GM12875 (cell line): ENCODE results near the gene SPTBN1.
A peak's percentile ranks its signal among the peaks of the same experiment; 100 is the strongest.

Experiments used
- H3K4me3 ChIP-seq: one replicate; pipeline ENCODE4 v1.5.1; 2011; ENCODE audit warnings: low read depth, low read length, control low read depth
- CTCF ChIP-seq: IDR thresholded peaks from 2 replicates; pipeline ENCODE4 v1.5.1; 2011; ENCODE audit warnings: low read depth, mild to moderate bottlenecking, control low read depth, inconsistent platforms, low read length, moderate library complexity, borderline replicate concordance; ENCODE audit not compliant: insufficient read depth

SPTBN1 gene

DNA sequence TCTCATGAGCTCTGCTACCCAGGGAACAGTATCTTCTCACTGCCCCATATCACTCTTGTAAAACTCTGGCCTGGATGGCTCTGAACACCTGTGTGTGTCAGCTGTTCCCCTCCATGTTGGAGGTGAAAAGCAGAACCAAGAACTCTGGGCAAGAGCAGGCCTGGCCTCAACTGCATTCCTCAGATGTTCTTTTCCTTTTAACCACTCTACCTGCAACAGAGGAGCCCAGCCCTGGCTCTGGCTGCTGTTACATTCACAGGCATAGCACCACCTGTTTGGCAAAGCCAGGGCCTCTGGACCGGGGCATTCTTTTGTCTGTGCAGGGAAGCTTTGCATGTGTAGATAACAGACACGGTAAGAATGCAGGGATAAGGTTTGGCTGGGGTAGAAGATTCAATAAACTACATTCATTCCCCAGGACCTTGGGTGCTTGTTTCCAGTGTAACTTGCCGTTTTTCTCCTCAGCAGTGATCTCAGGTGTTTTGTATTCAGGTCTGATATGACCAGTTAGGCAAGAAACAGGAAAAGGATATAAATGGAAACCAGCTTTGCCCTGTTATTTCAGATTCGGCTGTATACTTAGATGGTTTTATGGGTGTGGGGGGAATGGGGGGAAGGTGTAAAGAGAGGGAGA, 95.1 kb downstream of the SPTBN1 start:
- H3K4me3 ChIP-seq: no peak overlapping the region
- no peak for TF ChIP-seq CTCF

DNA sequence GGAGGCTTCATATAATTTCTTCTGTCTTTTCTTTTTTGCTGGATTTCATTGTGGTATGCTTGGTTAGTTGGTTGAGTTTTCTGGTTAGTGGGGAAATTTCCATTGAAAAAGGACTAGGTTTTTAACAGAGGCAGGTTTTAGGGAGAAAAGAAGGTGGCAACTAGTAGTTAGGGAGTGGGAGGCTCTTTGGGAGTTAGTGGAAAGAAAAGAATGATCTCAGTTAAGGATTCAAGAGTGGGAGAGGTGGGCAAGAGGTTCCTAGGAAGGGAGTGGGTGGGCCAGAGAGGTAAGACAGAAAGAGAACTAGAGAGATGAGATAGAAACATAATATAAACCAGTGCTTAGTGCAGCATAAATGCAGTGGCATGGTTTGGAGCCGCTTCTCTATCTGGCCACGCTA, 96.9 kb downstream of the SPTBN1 start:
- H3K4me3 ChIP-seq: no peak overlapping the region
- no peak for TF ChIP-seq CTCF

DNA sequence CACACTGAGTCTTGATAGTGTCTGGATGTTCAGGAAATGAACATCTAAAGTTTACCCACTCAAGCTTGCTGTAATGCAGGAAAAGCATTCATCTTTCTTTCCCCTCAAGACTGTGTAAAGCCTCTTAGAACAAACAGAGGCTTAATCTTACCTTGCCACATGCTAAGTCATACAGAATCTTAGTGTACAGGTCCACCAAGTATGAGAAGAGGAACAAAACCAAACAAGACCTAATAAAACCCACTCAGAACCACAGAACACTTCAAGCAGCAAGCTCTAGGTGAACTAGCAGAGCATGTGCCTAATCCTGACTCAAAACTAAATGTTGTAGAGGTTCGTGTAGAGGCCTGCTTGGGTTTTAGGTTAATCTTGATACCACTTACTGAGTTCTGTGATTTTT, 97.6 kb downstream of the SPTBN1 start:
- H3K4me3 ChIP-seq: no peak overlapping the region
- no peak for TF ChIP-seq CTCF

- no peak for TF ChIP-seq CTCF
- H3K4me3 ChIP-seq: no peak overlapping the region
These were observed 99.3 kb downstream of the SPTBN1 start for GRCh38 chr2:54555318-54555837.

DNA sequence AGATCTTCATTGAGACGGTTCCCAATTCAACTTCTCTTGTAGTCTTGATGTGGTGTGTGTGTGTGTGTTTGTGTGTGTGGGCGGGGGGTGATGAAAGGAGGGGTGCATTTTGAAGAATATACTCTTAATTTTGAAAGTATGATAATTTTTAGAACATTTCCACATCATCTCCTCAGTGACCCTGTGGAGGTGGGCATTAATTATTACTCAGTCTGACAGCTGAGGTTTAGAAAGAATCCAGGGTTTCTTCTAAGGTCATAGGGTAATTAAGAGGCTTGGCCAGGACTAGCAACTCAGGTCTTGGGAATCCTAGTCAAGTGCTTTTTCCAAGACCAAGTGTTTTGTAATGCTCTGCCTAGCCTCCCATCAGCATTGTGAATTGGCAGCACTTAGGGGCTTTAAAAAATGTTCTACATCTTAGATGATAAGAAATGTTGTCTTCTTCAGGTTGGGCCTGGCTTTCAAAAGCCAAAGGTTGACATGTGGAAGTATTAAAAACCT, 100.5 kb downstream of the SPTBN1 start:
- TF ChIP-seq CTCF: no peak
- H3K4me3 ChIP-seq: no peak overlapping the region

DNA sequence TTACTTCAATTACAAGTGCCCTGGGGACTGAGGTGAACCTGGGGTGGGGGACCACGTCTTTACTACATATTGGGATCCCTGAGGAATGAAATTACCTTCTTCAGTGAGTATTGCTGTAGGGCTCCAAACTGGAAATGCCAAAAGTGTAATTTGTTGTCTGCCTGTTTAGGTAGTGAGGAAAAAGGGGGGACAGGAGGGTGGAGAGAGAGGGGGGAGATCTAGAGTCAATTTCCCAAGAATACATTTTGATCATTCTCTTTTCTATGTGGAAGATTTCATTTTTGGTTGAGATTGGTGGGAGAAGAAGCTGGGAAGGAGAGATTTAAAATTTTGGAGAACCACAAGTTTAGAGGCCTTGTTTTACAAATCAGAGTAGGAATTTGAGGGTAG, 101.1 kb downstream of the SPTBN1 start:
- H3K4me3 ChIP-seq: no peak overlapping the region
- TF ChIP-seq CTCF: no peak

- peak; percentile 31; the same call in 1 of the 2 replicates for TF ChIP-seq CTCF
- peak overlapping the region; percentile 76 for H3K4me3 ChIP-seq
These were observed 101.6 kb downstream of the SPTBN1 start for GRCh38 chr2:54557601-54558187.
